HCT116 (cell line): ENCODE results near the gene NAPB. TPM values are rescaled to one million over a fixed set of nuclear protein-coding genes. Genes with fewer than 3 reads are reported as not detected.

Experiments used
- ATAC-seq: fragments of 200-7000 bp; cut with Tn5 transposase; 2 replicates; pipeline ENCODE4 v1.9.1; 2020; ENCODE audit warnings: mild to moderate bottlenecking, moderate library complexity
- BruUV-seq: library from RNA; stranded (reverse); fragments of 400-500 nt; replicated peaks from 2 replicates; lab custom pipeline; 2021; lab: Mats Ljungman, UMichigan
- CTCF ChIA-PET: fragments of 300-600 bp; sonication (Branson Sonifier 250); formaldehyde crosslinking; loops from one replicate; lab custom pipeline; 2021; ENCODE audit warnings: antibody characterized with exemption; lab: Charles Lee
- POLR2A ChIA-PET: fragments of 300-600, 350-600 bp; sonication (Branson Sonifier 250); formaldehyde crosslinking; loops from one replicate; lab custom pipeline; 2021; ENCODE audit warnings: antibody characterized with exemption; lab: Charles Lee
- RAD21 ChIA-PET, 2 experiments: fragments of 300-600 bp; sonication (Branson Sonifier 250); formaldehyde crosslinking; loops; one replicate each; lab custom pipeline; 2023; ENCODE audit warnings: low total read pairs in 2 of 2; ENCODE audit not compliant: uncharacterized antibody in 2 of 2, unreplicated experiment in 2 of 2, low non-redundant PET in 1 of 2; lab: Charles Lee
- DNase-seq: peaks from one replicate; pipeline ENCODE4 v3.0.0-alpha.2; 2010; ENCODE audit warnings: low read depth, low spot score
- H2AFZ ChIP-seq: fragments of 200-600 bp; shearing (Covaris generic), sonication (generic); 2 replicates; pipeline ENCODE4 v1.6.1; 2017; ENCODE audit warnings: low read depth, mixed run types, mixed read lengths, antibody characterized with exemption, low read length; ENCODE audit not compliant: poor library complexity, severe bottlenecking
- H3K27ac ChIP-seq: 2 replicates; pipeline ENCODE4 v1.5.1; 2012; ENCODE audit warnings: low read depth, low read length
- H3K27me3 ChIP-seq: fragments of 200-600 bp; sonication (generic); 2 replicates; pipeline ENCODE4 v1.6.1; 2016; ENCODE audit warnings: mixed run types, low read length, mixed read lengths; ENCODE audit not compliant: insufficient read depth
- H3K36me3 ChIP-seq, 2 experiments: fragments of 200-500 bp in 1 of 2; fragments of 200-600 bp in 1 of 2; sonication (Bioruptor generic) in 1 of 2; sonication (generic) in 1 of 2; 2 replicates each; pipeline versions ENCODE4 v1.5.1 to v1.6.1; 2014 to 2016; ENCODE audit warnings: low read length in 2 of 2, inconsistent platforms in 1 of 2, mixed read lengths in 1 of 2, mixed run types in 1 of 2; ENCODE audit not compliant: insufficient read depth in 2 of 2, control insufficient read depth in 1 of 2
- H3K4me1 ChIP-seq, 2 experiments: fragments of 200-600 bp in 1 of 2; sonication (generic) in 1 of 2; 2 replicates each; pipeline versions ENCODE4 v1.5.1 to v1.6.1; 2012 to 2017; ENCODE audit warnings: low read length in 2 of 2, inconsistent platforms in 1 of 2, mild to moderate bottlenecking in 1 of 2, mixed read lengths in 1 of 2, mixed run types in 1 of 2, moderate library complexity in 1 of 2; ENCODE audit not compliant: insufficient read depth in 2 of 2, control insufficient read depth in 1 of 2
- H3K4me2 ChIP-seq: fragments of 200-600 bp; sonication (generic); 2 replicates; pipeline ENCODE4 v1.6.1; 2017; ENCODE audit warnings: mixed run types, low read length, mixed read lengths
- H3K4me3 ChIP-seq, 2 experiments: fragments of 200-600 bp in 1 of 2; sonication (generic) in 1 of 2; replicated peaks in 1 of 2; 2 replicates each; pipeline ENCODE4 v1.5.1; 2011 to 2016; ENCODE audit warnings: low read length in 2 of 2, control low read depth in 1 of 2, low read depth in 1 of 2, mild to moderate bottlenecking in 1 of 2, mixed read lengths in 1 of 2, mixed run types in 1 of 2
- H3K79me2 ChIP-seq: fragments of 200-600 bp; sonication (generic); 2 replicates; pipeline ENCODE4 v1.6.1; 2017; ENCODE audit warnings: mild to moderate bottlenecking, mixed run types, low read length, moderate library complexity, mixed read lengths; ENCODE audit not compliant: insufficient read depth
- H3K9ac ChIP-seq: fragments of 200-600 bp; sonication (generic); 2 replicates; pipeline ENCODE4 v1.6.1; 2016; ENCODE audit warnings: low read length, mixed read lengths
- H3K9me2 ChIP-seq: fragments of 200-600 bp; sonication (generic), shearing (Covaris generic); 2 replicates; pipeline ENCODE4 v1.6.1; 2017; ENCODE audit warnings: mixed run types, mild to moderate bottlenecking, moderate library complexity; ENCODE audit not compliant: insufficient read depth
- H3K9me3 ChIP-seq, 2 experiments: fragments of 200-500 bp in 1 of 2; fragments of 200-600 bp in 1 of 2; sonication (Bioruptor generic) in 1 of 2; sonication (generic) in 1 of 2; 2 replicates each; pipeline ENCODE4 v1.6.1; 2014 to 2017; ENCODE audit warnings: low read length in 2 of 2, mixed read lengths in 2 of 2, inconsistent platforms in 1 of 2, low read depth in 1 of 2, mild to moderate bottlenecking in 1 of 2, mixed run types in 1 of 2, moderate library complexity in 1 of 2; ENCODE audit not compliant: control insufficient read depth in 1 of 2, insufficient read depth in 1 of 2
- H4K20me1 ChIP-seq: fragments of 200-600 bp; sonication (generic), shearing (Covaris generic); 2 replicates; pipeline ENCODE4 v1.6.1; 2017; ENCODE audit warnings: mixed run types, mild to moderate bottlenecking, moderate library complexity; ENCODE audit not compliant: insufficient read depth
- ATF3 ChIP-seq: IDR thresholded peaks from 2 replicates; pipeline ENCODE4 v1.6.1; 2012
- CTCF ChIP-seq, 3 experiments: fragments of 200-600 bp in 1 of 3; sonication (generic) in 1 of 3; IDR thresholded peaks in 2 of 3; conservative IDR thresholded peaks in 1 of 3; 2 replicates each; pipeline ENCODE4 v1.5.1; 2012 to 2017; ENCODE audit warnings: low read depth in 2 of 3, low read length in 2 of 3, antibody characterized with exemption in 1 of 3, borderline replicate concordance in 1 of 3, control low read depth in 1 of 3, mild to moderate bottlenecking in 1 of 3, mixed read lengths in 1 of 3, mixed run types in 1 of 3, moderate library complexity in 1 of 3; ENCODE audit not compliant: insufficient read depth in 1 of 3
- MAX ChIP-seq: IDR thresholded peaks from 2 replicates; pipeline ENCODE4 v1.6.1; 2012
- POLR2A ChIP-seq: IDR thresholded peaks from 2 replicates; pipeline ENCODE4 v1.7.0; 2011; ENCODE audit warnings: borderline replicate concordance; ENCODE audit not compliant: insufficient read depth, insufficient read length; ENCODE audit errors: extremely low read depth
- POLR2AphosphoS5 ChIP-seq: IDR thresholded peaks from 2 replicates; pipeline ENCODE4 v1.6.1; 2011; ENCODE audit warnings: mild to moderate bottlenecking, low read depth, low read length, moderate library complexity
- RAD21 ChIP-seq: IDR thresholded peaks from 2 replicates; pipeline ENCODE4 v1.6.1; 2012; ENCODE audit warnings: low read depth, mild to moderate bottlenecking
- SIN3A ChIP-seq: IDR thresholded peaks from 2 replicates; pipeline ENCODE4 v1.6.1; 2012; ENCODE audit warnings: low read depth
- SRF ChIP-seq: IDR thresholded peaks from 2 replicates; pipeline ENCODE4 v1.6.1; 2012; ENCODE audit warnings: low read depth
- TCF7L2 ChIP-seq: IDR thresholded peaks from 2 replicates; pipeline ENCODE4 v1.7.0; 2011; ENCODE audit warnings: borderline replicate concordance, inconsistent platforms; ENCODE audit not compliant: insufficient read depth, insufficient read length; ENCODE audit errors: extremely low read depth
- YY1 ChIP-seq: IDR thresholded peaks from 2 replicates; pipeline ENCODE4 v1.6.1; 2011; ENCODE audit warnings: low read length, low read depth, moderate library complexity, mild to moderate bottlenecking; ENCODE audit not compliant: insufficient replicate concordance; ENCODE audit errors: extremely low read depth
- ZBTB33 ChIP-seq: IDR thresholded peaks from 2 replicates; pipeline ENCODE4 v1.6.1; 2011; ENCODE audit warnings: mild to moderate bottlenecking, low read length, moderate library complexity; ENCODE audit not compliant: insufficient replicate concordance; ENCODE audit errors: extremely low read depth
- ZNF274 ChIP-seq: fragments of 200-500 bp; sonication (Bioruptor generic); IDR thresholded peaks from 2 replicates; pipeline ENCODE4 v1.6.1; 2014; ENCODE audit warnings: mild to moderate bottlenecking, low read depth, low read length, inconsistent platforms
- intact Hi-C: fragments of 100-400 bp; cut with micrococcal nuclease; formaldehyde crosslinking; loops from 2 replicates; pipeline ENCODE4 v1.10.0; 2022
- total RNA-seq: library from RNA; stranded (reverse); gene quantifications from one replicate; pipeline ENCODE4 v1.2.1, GENCODE V29; 2021; ENCODE audit not compliant: unreplicated experiment

The NAPB gene
- total RNA-seq, 1 experiment from 2014 or later: 7.9 TPM

GRCh38 chr20:23393996-23394775 is 27.1 kb downstream of the NAPB start:
- H2AFZ ChIP-seq: no peak overlapping the region
- no peaks in the 10 kb centered on the region for H4K20me1 ChIP-seq
- TF ChIP-seq MAX (no peak), POLR2AphosphoS5 (no peak), CTCF (IDR thresholded peaks at IDR 0.05 in 2 of 3, conservative IDR thresholded peaks at IDR 0.05 in 1 of 3; ENCODE audit: borderline replicate concordance in 1 of 3, insufficient read depth in 1 of 3, low read depth in 2 of 3, low read length in 2 of 3) (no peak), SRF (no peak), TCF7L2 (no peak), RAD21 (no peak), POLR2A (no peak), ATF3 (no peak), YY1 (no peak), ZBTB33 (no peak), SIN3A (no peak), ZNF274 (no peak)
- ChIA-PET POLR2A (no interaction called here), RAD21 (no interaction called here), CTCF (no interaction called here)
- H3K9me2 ChIP-seq: no peaks in the 10 kb centered on the region
- intact Hi-C loops: no loop called here
- DNase-seq: no peak
- H3K27me3 ChIP-seq: no peaks in the 10 kb centered on the region
- peaks cover 8 to 14% of the 10 kb centered on the region in 2 experiments; a peak in 3 of 4 replicates for H3K36me3 ChIP-seq
- no peaks in the 10 kb centered on the region for H3K9me3 ChIP-seq
- H3K9ac ChIP-seq: no peak overlapping the region
- no peak for ATAC-seq
- no peak overlapping the region for H3K27ac ChIP-seq
- BruUV-seq: no TSS peak
- H3K4me2 ChIP-seq: no peak overlapping the region
- no peaks in the 10 kb centered on the region for H3K4me1 ChIP-seq
- peaks cover 2% of the 10 kb centered on the region; the same call in 1 of the 2 replicates for H3K79me2 ChIP-seq
- no peak overlapping the region for H3K4me3 ChIP-seq
